Karpas-422 (cell line): ENCODE results near the gene PDLIM3. TPM values are rescaled to one million over a fixed set of nuclear protein-coding genes. Genes with fewer than 3 reads are reported as not detected.

ENCODE experiments used
- DNase-seq: peaks from one replicate; pipeline ENCODE4 v3.0.0-alpha.2; 2015
- H2AFZ ChIP-seq: fragments of 200-600 bp; sonication (generic); 2 replicates; pipeline ENCODE4 v1.6.1; 2014; ENCODE audit warnings: antibody characterized with exemption, low read length, mixed read lengths
- H3K27ac ChIP-seq: fragments of 200-600 bp; sonication (generic); 2 replicates; pipeline ENCODE4 v1.5.1; 2014; ENCODE audit warnings: mild to moderate bottlenecking, low read length, moderate library complexity
- H3K27me3 ChIP-seq: fragments of 200-600 bp; sonication (generic); 2 replicates; pipeline ENCODE4 v1.6.1; 2014; ENCODE audit warnings: low read length, mixed read lengths
- H3K36me3 ChIP-seq: fragments of 200-600 bp; sonication (generic); 2 replicates; pipeline ENCODE4 v1.6.1; 2014; ENCODE audit warnings: low read length, mixed read lengths; ENCODE audit not compliant: insufficient read depth
- H3K4me1 ChIP-seq: fragments of 200-600 bp; sonication (generic); 2 replicates; pipeline ENCODE4 v1.6.1; 2014; ENCODE audit warnings: mild to moderate bottlenecking, low read length, mixed read lengths
- H3K4me2 ChIP-seq: fragments of 200-600 bp; sonication (generic); 2 replicates; pipeline ENCODE4 v1.6.1; 2014; ENCODE audit warnings: low read length, low read depth, mild to moderate bottlenecking; ENCODE audit not compliant: poor library complexity, severe bottlenecking
- H3K4me3 ChIP-seq: fragments of 200-600 bp; sonication (generic); 2 replicates; pipeline ENCODE4 v1.5.1; 2014; ENCODE audit warnings: mild to moderate bottlenecking, antibody characterized with exemption, low read length, mixed read lengths
- H3K79me2 ChIP-seq: fragments of 200-600 bp; sonication (generic); 2 replicates; pipeline ENCODE4 v1.6.1; 2014; ENCODE audit warnings: mild to moderate bottlenecking, low read length, mixed read lengths
- H3K9ac ChIP-seq: fragments of 200-600 bp; sonication (generic); 2 replicates; pipeline ENCODE4 v1.6.0; 2014; ENCODE audit warnings: low read length
- H3K9me2 ChIP-seq: fragments of 200-600 bp; sonication (generic), shearing (Covaris generic); replicated peaks from 2 replicates; pipeline ENCODE4 v1.6.0; 2014; ENCODE audit warnings: mild to moderate bottlenecking, low read length, moderate library complexity; ENCODE audit not compliant: insufficient read depth
- H3K9me3 ChIP-seq: fragments of 300-700, 200-600 bp; sonication (generic); 2 replicates; pipeline ENCODE4 v1.6.1; 2014; ENCODE audit warnings: low read length, mixed read lengths
- H4K20me1 ChIP-seq: fragments of 200-600 bp; sonication (generic); 2 replicates; pipeline ENCODE4 v1.6.1; 2014; ENCODE audit warnings: mild to moderate bottlenecking, antibody characterized with exemption, low read length, low read depth; ENCODE audit not compliant: insufficient read depth
- total RNA-seq: library from RNA; depleted of rRNA; stranded (reverse); fragments of >200 nt; shearing (Covaris generic); gene quantifications from 2 replicates; pipeline ENCODE4 v1.2.3, GENCODE V29; 2014; ENCODE audit warnings: low replicate concordance

Gene PDLIM3
- total RNA-seq, 1 experiment from 2014 or later: not detected

DNA sequence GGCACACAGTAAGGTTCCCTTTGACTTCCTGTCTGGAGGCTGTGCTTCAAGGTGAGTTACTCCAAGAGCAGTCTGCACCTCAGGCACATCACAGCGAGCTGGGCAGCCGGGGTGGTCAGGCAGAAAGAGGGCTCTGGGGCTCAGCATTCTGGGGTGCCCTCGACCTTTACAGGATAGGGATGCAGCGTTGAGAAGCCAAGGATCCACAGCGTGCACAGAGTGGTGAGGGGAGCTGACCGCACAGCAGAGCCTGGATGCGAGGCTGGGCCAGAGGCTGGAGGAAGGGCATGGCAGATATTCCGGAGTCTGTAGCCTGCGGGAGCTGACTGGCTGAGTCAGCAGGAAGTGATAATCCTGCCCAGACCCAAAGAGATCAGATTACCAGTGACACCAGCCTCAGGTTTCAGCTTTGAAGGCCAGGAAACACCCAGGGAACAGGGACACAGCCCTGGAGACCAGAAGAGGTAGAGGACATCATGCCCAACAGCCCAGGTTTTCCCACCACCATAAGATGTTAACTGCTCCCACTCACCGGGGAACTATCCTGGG, 38.4 kb upstream of the PDLIM3 start:
- H2AFZ ChIP-seq: no peak overlapping the region

DNA sequence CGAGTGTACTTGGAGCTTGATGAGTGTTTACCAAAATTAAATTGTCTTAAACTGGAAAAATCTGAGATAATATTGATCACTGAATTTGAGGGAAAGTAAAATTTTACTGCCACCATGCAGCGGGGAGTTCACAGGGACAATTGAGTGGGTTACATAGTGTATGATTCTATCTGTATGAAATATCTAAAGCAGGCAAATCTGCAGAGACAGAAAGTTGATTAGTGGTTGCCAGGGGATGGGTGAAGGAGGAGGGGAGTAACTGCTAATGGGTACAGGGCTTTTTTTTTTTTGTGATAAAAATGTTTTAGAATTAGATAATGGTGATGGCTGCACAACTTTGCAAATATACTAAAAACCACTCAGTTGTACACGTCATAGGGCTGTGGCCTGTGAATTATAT, 35.4 kb upstream of the PDLIM3 start:
- Histone ChIP-seq H3K9me2 (no peaks in the 10 kb centered on the region), H3K79me2 (no peaks in the 10 kb centered on the region), H3K27me3 (no peaks in the 10 kb centered on the region), H3K4me3 (no peak overlapping the region), H3K9me3 (no peaks in the 10 kb centered on the region), H2AFZ (no peak overlapping the region), H4K20me1 (no peaks in the 10 kb centered on the region), H3K4me2 (no peak overlapping the region), H3K27ac (no peak overlapping the region), H3K4me1 (no peaks in the 10 kb centered on the region), H3K36me3 (no peaks in the 10 kb centered on the region), H3K9ac (no peak overlapping the region)
- DNase-seq: no peak

More for the DNA sequence above, 38.4 kb upstream of the PDLIM3 start:
- H3K27ac ChIP-seq: no peak overlapping the region
- no peak overlapping the region for H3K4me3 ChIP-seq
- H3K9ac ChIP-seq: no peak overlapping the region
- H3K9me2 ChIP-seq: no peaks in the 10 kb centered on the region
- DNase-seq: no peak
- no peaks in the 10 kb centered on the region for H3K36me3 ChIP-seq
- no peaks in the 10 kb centered on the region for H3K4me1 ChIP-seq
- no peaks in the 10 kb centered on the region for H3K27me3 ChIP-seq
- no peak overlapping the region for H3K4me2 ChIP-seq
- no peaks in the 10 kb centered on the region for H3K79me2 ChIP-seq
- no peaks in the 10 kb centered on the region for H4K20me1 ChIP-seq
- no peaks in the 10 kb centered on the region for H3K9me3 ChIP-seq

DNA sequence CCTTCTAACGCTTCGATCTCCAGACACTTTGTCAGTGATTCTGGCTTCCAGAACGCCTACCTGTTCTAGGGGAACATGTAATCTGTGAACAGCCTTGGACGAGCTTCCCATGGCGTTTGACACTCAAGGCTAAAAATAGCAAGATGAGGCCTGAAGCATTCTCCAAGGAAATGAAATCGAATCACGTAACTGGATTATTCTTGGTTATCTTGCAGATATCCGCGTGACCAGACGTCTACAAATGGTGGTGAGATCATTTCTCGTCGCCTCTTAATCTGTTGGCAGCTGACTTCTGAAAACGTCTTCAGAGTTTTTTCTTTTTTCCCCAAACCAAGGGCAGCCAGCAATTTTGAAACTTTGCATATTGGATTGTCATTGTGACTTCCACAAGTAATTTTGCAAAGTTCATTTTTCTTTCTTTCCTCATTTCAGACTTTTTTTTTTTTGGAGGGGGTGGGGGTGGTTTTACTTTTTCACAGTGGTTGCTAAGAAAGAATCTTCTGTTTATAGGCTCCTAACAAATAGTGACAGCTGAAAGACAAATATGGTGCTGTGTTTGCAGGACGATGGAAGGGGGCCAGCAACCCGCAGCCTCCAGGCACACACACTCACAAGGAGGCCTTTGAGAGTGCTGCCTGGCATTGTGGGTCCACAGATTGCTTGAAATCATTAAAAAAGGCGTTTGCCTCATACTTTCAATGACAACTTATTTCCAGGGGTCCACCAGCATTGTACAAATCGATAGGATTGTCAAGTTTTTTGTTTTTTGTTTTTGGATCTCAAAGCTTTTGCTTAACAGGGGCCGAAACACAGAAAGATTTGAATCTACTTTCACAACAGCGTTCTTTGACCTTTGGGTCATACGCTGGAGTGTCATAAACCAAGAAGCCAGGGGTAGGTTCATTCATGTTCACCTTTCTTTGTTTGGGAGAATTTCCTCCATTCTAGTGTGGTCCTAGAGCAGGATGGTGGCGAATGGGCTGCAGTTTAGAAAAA, 32.4 kb upstream of the PDLIM3 start:
- H3K79me2 ChIP-seq: no peaks in the 10 kb centered on the region
- H3K4me2 ChIP-seq: no peak overlapping the region
- H3K27me3 ChIP-seq: no peaks in the 10 kb centered on the region
- H3K36me3 ChIP-seq: no peaks in the 10 kb centered on the region
- no peak overlapping the region for H3K9ac ChIP-seq
- no peaks in the 10 kb centered on the region for H3K9me2 ChIP-seq
- H3K4me3 ChIP-seq: no peak overlapping the region
- no peaks in the 10 kb centered on the region for H3K4me1 ChIP-seq
- H2AFZ ChIP-seq: no peak overlapping the region
- no peaks in the 10 kb centered on the region for H3K9me3 ChIP-seq
- no peak overlapping the region for H3K27ac ChIP-seq
- H4K20me1 ChIP-seq: no peaks in the 10 kb centered on the region
- DNase-seq: no peak

DNA sequence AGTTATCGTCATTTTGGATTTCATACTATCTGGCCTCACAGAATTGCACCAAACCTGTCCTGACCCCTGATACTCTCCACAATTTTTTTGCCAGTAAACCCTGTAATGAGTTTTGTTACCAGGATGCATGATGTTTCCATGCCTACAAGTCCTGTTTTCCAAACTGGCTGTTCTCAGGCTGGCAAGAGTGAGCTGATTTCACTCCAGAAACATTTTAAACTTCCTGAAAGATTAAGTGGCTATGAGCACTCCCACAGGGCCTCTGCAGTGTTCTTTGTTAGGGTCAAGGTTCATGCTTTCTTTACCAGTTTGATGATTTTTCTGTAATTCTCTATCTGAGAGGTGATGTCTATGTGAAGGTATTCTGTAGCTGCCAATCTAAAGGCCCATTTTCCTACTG, 31.7 kb upstream of the PDLIM3 start:
- no peaks in the 10 kb centered on the region for H3K9me2 ChIP-seq
- H3K4me2 ChIP-seq: no peak overlapping the region
- no peaks in the 10 kb centered on the region for H3K9me3 ChIP-seq
- H3K4me3 ChIP-seq: no peak overlapping the region
- no peaks in the 10 kb centered on the region for H4K20me1 ChIP-seq
- H2AFZ ChIP-seq: no peak overlapping the region
- H3K9ac ChIP-seq: no peak overlapping the region
- H3K36me3 ChIP-seq: no peaks in the 10 kb centered on the region
- no peaks in the 10 kb centered on the region for H3K79me2 ChIP-seq
- DNase-seq: no peak
- no peak overlapping the region for H3K27ac ChIP-seq
- H3K4me1 ChIP-seq: no peaks in the 10 kb centered on the region
- H3K27me3 ChIP-seq: no peaks in the 10 kb centered on the region

DNA sequence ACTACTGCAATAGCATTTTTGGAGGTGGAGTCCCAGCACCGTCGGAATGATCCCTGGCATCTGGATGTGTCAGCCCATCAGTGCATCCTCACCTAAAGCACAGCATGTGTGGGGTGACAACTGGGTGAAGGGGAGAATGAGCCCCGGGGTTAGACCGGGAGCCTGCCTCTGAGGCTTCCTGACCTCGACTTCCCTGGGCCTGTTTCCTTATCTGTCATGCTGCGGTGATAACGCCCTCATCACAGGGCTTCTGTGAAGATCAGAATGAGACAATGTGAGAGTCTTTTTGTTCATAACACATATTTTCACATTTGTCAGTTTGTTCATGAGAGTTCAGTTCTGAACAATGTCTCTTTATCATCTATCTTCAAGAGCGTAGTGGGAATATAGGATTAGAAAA, 31.1 kb upstream of the PDLIM3 start:
- no peak overlapping the region for H3K27ac ChIP-seq
- no peaks in the 10 kb centered on the region for H4K20me1 ChIP-seq
- no peaks in the 10 kb centered on the region for H3K9me2 ChIP-seq
- H3K4me1 ChIP-seq: no peaks in the 10 kb centered on the region
- no peaks in the 10 kb centered on the region for H3K79me2 ChIP-seq
- no peak overlapping the region for H3K4me2 ChIP-seq
- H2AFZ ChIP-seq: no peak overlapping the region
- DNase-seq: no peak
- no peak overlapping the region for H3K9ac ChIP-seq
- no peak overlapping the region for H3K4me3 ChIP-seq
- no peaks in the 10 kb centered on the region for H3K27me3 ChIP-seq
- no peaks in the 10 kb centered on the region for H3K36me3 ChIP-seq
- no peaks in the 10 kb centered on the region for H3K9me3 ChIP-seq

DNA sequence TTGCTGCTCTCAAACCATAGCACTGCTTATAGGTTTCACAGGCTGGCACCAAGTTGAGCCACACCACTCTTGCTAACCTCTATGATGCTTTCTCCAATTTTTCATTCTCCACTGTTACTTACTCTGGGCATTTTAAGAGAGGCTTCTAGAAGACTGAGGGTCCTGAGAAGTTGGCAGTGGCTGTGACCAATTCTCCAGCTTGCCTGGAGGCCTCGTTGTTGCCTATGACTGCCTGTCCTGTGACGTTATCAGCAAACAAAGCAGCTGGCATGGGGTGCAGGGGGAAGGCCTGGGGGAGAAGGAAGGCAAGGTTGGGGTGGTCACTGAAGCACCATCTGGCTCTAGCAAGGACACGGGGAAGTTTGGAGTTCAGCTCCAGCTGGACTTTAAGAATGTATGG, 30.4 kb upstream of the PDLIM3 start:
- Histone ChIP-seq H3K4me1 (no peaks in the 10 kb centered on the region), H3K79me2 (no peaks in the 10 kb centered on the region), H3K27me3 (no peaks in the 10 kb centered on the region), H3K36me3 (no peaks in the 10 kb centered on the region), H3K27ac (no peak overlapping the region), H3K4me3 (no peak overlapping the region), H4K20me1 (no peaks in the 10 kb centered on the region), H3K9ac (no peak overlapping the region), H3K9me3 (no peaks in the 10 kb centered on the region), H3K4me2 (no peak overlapping the region), H3K9me2 (no peaks in the 10 kb centered on the region), H2AFZ (no peak overlapping the region)
- DNase-seq: no peak

DNA sequence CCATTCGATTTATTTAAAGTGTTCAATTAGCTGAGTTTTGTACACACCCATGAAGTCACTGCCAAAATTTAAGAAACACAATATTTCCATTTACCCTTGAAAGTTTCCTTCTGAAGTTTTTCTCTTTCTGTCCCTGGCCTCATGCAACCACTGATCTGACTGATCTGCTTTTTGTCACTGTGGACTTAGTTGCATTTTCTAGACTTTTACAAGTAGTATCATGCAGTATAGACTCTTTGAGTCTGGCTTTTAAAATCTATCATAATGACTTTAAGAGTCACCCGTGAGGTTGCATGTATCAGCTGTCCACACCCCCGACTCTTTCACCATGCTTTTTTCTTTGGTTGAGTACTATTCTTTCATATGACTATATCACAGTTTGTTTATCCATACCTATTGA, 29.0 kb upstream of the PDLIM3 start:
- H3K27ac ChIP-seq: no peak overlapping the region
- no peaks in the 10 kb centered on the region for H3K27me3 ChIP-seq
- no peak overlapping the region for H2AFZ ChIP-seq
- DNase-seq: no peak
- no peaks in the 10 kb centered on the region for H3K9me2 ChIP-seq
- no peak overlapping the region for H3K9ac ChIP-seq
- no peaks in the 10 kb centered on the region for H4K20me1 ChIP-seq
- no peaks in the 10 kb centered on the region for H3K9me3 ChIP-seq
- H3K4me1 ChIP-seq: no peaks in the 10 kb centered on the region
- no peaks in the 10 kb centered on the region for H3K79me2 ChIP-seq
- no peak overlapping the region for H3K4me2 ChIP-seq
- no peak overlapping the region for H3K4me3 ChIP-seq
- H3K36me3 ChIP-seq: no peaks in the 10 kb centered on the region

DNA sequence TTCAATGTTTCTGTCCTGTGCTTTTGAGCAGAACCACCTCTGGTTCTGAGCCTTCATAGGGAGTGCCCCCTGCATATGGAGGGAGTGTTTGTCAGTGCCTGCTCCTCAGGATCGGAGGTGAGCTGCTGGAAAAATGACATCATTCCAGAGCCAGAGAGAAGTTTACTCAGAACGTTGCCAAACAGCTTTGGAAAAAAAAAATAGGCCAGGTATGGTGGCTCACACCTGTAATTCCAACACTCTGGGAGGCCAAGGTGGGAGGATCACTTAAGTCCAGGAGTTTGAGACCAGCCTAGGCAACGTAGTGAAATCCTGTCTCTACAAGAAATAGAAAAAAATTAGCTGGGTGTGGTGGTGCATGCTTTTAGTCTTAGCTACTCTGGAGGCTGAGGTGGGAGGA, 27.2 kb upstream of the PDLIM3 start:
- no peak overlapping the region for H3K4me2 ChIP-seq
- H3K27me3 ChIP-seq: no peaks in the 10 kb centered on the region
- H3K9ac ChIP-seq: no peak overlapping the region
- no peaks in the 10 kb centered on the region for H3K36me3 ChIP-seq
- H3K9me2 ChIP-seq: no peaks in the 10 kb centered on the region
- no peak overlapping the region for H2AFZ ChIP-seq
- H4K20me1 ChIP-seq: no peaks in the 10 kb centered on the region
- DNase-seq: no peak
- no peak overlapping the region for H3K27ac ChIP-seq
- no peaks in the 10 kb centered on the region for H3K79me2 ChIP-seq
- no peaks in the 10 kb centered on the region for H3K9me3 ChIP-seq
- no peaks in the 10 kb centered on the region for H3K4me1 ChIP-seq
- H3K4me3 ChIP-seq: no peak overlapping the region
